ENCODE measurements around the gene UBR3.
"Not testable (repeated sequence)": the region's sequence is repeated elsewhere in the genome, so short reads cannot be mapped to it uniquely, and the experiment has no call there.

The UBR3 gene, protein sequence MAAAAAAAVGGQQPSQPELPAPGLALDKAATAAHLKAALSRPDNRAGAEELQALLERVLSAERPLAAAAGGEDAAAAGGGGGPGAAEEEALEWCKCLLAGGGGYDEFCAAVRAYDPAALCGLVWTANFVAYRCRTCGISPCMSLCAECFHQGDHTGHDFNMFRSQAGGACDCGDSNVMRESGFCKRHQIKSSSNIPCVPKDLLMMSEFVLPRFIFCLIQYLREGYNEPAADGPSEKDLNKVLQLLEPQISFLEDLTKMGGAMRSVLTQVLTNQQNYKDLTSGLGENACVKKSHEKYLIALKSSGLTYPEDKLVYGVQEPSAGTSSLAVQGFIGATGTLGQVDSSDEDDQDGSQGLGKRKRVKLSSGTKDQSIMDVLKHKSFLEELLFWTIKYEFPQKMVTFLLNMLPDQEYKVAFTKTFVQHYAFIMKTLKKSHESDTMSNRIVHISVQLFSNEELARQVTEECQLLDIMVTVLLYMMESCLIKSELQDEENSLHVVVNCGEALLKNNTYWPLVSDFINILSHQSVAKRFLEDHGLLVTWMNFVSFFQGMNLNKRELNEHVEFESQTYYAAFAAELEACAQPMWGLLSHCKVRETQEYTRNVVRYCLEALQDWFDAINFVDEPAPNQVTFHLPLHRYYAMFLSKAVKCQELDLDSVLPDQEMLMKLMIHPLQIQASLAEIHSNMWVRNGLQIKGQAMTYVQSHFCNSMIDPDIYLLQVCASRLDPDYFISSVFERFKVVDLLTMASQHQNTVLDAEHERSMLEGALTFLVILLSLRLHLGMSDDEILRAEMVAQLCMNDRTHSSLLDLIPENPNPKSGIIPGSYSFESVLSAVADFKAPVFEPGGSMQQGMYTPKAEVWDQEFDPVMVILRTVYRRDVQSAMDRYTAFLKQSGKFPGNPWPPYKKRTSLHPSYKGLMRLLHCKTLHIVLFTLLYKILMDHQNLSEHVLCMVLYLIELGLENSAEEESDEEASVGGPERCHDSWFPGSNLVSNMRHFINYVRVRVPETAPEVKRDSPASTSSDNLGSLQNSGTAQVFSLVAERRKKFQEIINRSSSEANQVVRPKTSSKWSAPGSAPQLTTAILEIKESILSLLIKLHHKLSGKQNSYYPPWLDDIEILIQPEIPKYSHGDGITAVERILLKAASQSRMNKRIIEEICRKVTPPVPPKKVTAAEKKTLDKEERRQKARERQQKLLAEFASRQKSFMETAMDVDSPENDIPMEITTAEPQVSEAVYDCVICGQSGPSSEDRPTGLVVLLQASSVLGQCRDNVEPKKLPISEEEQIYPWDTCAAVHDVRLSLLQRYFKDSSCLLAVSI (N-terminal part only)

DNA sequence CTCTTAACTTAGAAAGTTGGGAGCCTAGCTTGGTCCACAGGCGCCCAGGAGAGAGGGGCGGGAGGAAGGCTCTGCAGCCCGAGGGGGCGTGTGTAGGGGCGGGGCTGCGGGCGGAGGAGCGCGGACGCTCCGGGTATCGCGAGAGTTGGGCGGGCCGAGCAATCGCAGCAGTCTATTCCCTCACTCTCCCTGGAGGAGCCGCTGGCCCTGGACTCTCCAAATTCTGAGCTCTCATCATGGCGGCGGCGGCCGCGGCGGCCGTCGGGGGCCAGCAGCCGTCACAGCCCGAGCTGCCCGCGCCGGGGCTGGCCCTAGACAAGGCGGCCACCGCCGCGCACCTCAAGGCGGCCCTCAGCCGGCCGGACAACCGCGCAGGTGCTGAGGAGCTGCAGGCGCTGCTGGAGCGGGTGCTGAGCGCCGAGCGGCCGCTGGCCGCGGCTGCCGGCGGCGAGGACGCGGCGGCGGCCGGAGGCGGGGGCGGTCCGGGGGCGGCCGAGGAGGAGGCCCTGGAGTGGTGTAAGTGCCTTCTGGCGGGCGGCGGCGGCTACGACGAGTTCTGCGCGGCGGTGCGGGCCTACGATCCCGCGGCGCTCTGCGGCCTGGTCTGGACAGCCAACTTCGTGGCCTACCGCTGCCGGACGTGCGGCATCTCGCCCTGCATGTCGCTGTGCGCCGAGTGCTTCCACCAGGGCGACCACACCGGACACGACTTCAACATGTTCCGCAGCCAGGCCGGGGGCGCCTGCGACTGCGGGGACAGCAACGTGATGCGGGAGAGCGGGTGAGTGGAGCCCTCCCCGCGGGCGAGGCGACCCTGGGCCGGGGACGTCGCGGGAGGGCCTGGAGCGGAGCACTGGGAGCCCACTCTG lies at the start of gene UBR3:
TSS of gene UBR3 (plus strand) at position 183 of the 869 bp plus-strand sequence. CDS start at position 237, 54 bp downstream.
- peak; percentile 83 for DNase-seq

DNA sequence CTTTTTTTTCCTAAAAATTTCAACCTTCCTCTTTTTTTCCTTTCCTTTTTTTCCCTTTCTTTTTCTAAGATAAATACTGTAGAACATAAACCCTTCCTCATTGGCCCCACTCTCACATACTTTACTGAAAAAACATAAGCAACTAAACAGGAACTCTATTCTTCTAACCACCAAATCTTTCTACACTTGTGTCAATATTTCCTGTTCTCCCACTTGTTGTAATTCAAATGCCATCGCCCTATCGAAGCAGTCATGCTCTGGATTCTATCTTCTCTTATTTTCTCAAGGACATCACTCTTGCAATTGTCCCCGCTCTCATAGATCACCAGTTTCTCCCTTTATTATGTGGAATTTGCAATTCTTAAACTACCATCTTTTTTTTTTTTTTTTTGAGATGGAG lies 48.8 kb upstream of the UBR3 start:
- no peak for DNase-seq

DNA sequence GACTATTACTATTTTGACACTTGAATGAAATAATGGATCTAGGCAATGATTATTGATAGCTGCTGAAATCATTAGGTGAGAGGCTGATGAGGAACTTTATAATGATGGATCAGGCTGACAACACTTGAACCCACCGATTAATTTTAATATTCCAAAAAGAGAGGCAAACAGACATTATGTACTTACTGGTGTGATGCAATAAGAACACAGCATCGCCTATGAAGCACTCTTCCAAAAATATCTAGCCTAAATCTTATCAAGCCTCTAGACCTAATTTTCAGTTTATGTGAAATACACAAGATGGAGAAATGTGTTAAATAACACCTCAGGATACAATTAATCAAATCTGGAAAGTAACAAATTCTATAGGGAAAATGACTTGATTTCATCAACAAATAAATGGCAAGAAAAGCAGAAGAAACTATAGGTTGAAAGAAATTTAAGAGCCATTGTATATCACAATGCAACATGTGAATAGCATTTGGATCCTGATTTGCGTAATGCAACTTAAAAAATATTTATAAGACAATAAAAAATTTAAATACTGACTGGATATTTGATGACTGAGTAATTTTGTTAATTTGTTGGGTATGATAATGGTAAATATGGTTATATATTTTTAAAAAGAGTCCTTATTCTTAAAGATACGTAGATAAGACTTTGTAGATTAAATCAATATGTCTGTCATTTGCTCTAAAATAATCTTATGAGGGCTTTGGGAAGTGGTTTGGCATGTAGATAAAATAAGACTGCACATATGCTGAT lies 45.8 kb upstream of the UBR3 start:
- DNase-seq = no peak

DNA sequence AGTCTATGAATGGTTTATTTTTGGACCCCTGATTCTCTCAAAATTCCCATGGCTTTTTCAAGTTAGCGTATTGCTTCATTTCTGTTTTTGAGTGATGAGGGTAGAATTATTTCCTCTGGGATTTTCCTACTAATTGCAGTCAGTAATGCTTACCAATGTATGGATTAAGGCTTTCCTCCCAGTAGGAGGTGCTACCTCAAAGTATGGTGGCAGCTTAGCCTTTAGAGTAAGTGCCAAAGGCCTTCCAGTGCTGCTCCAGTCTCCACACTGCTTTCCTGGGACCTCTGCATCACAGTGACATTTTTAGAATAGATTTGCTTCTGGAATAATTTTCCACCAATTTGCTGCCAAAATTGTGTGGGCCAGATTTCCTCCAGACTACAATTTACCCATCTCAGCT lies 44.7 kb upstream of the UBR3 start:
- no peak for DNase-seq

DNA sequence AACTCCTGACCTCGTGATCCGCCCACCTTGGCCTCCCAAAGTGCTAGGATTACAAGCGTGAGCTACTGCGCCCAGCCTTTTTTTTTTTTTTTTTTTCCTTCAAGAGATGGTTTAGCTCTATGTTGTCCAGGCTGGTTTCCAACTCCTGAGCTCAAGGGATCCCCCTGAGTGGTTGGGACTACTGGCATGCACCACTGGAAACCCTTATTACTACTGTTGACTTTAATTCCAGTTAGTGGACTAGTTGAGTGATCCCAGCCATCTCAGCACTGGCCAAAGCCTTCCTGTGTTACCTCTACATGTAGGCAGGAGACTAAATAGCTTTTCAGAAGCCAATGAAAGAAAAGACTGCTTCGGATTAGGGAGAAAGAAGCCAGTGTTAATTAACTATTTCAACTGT lies 36.7 kb upstream of the UBR3 start:
- no peak for DNase-seq

DNA sequence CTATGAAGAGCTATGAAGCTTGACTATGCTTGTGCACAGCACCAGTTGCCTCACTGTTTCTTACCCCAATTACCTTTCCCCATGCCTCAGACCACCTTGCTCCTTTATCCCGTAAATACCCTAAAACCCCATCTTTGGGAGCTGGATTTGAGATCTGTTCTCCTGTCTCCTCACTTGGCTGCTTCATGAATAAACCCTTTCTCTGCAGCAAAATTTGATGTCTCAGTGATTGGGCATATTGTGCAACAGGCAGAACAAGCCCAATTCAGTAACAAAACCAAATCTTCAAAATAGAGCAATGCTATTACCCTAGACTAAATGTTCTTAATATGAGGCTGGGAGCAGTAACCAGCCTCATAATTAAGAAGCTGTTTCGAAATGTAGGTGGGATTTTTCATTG lies 32.1 kb upstream of the UBR3 start:
- no peak for DNase-seq

DNA sequence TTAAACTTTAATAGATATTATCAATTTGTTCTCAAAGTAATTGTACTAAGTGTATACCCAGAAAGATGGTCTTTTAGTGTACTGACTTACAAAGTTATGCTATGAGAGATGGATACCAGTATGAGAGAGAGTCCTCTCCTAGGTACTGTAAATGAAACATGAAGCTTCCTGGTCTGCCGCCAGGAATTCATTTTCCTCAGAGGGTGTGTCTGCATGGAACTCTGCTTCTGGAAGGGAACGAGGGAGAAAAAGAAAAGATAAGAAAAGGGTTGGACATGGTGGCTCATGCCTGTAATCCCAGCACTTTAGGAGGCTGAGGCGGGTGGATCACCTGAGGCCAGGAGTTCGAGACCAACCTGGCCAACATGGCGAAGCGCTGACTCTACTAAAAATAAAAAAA lies 30.8 kb upstream of the UBR3 start:
- no peak for DNase-seq

DNA sequence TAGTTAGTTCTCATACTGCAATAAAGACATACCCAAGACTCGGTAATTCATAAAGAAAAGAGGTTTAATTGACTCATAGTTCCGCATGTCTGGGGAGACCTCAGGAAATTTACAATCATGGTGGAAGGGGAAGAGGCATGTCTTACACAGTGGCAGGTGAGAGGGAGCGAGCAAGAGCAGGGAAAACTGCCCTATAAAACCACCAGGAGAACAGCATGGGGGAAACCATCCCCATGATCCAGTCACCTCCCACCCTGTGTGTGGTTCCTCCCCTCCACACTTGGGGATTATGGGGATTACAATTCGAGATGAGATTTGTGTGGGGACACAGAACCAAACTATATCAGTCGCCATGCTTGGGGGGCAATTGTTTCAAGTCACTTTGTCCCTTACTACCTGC lies 29.7 kb upstream of the UBR3 start:
- DNase-seq = no peak

DNA sequence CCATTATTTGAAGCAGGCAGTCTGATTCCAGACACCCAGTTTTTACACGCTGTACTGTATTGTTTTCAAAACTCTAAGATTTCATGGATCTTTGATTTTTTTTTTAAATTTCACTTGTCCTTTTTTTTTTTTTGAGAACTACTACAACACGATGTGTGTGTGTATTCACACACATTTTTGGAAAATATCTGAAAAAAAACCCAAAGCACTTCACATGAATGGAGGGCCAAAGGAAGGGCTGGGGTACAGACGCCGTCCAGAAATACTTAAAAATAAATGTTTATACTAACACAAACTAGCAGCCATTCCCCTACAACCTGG lies 28.9 kb upstream of the UBR3 start:
- no peak for DNase-seq

DNA sequence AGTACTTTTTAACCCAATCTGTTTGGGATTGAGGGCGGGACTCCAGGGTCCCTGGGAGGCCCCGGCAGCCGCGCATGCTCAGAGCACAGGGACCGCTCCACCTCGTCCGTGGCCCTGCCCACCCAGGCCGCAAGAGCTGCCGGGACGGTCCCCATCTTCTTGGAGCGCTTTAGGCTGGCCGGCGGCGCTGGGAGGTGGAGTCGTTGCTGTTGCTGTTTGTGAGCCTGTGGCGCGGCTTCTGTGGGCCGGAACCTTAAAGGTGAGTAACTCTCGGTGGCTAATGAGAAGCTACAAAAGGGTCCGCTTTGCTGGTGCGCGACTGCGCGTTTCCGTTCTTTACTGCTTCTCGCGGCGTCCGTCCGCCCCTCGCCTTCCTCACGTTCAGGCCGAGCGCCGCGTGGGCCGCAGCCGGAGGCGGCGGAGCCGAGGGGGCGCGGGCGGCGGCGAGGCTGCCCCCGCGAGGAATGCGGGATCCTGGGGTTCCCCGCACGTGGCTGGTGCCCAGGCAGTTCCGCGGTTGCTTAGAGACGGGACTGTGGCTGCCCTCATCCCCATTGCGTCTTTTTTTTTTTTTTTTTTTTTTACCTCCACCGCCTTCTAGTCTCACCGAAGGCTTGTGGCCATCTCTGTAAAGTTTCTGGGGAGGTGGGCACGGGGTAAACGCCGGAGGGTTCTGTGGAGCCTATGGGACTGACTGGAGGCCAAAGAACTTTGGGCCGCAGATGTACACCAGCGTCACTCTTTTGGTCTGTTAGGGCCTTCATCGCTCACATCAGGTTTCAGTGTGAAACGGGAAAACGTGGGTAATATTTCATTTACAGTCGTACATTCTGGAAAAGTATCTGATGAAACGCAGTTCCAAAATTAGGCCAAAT lies 28.3 kb upstream of the UBR3 start, which contains the start of gene SSB:
TSS of gene SSB (plus strand) at position 154 of the 875 bp plus-strand sequence. CDS start 2,090 bp downstream, outside the sequence.
- peak; percentile 87 for DNase-seq

DNA sequence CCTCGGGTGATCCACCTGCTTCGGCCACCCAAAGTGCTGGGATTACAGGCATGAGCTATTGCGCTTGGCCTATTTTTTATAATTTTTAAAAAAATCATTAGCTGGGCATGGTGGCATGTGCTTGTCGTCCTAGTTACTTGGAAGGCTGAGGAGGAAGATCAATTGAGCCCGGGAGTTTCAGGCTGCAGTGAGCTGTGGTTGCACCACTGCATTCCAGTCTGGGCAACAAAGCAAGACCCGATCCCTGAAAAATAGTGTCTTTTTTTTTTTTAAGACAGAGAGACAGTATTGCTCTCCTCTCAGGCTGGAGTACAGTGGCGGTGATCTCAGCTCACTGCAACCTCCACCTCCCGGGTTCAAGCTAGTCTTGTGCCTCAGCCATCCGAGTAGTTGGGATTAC lies 23.8 kb upstream of the UBR3 start:
- DNase-seq = no peak

DNA sequence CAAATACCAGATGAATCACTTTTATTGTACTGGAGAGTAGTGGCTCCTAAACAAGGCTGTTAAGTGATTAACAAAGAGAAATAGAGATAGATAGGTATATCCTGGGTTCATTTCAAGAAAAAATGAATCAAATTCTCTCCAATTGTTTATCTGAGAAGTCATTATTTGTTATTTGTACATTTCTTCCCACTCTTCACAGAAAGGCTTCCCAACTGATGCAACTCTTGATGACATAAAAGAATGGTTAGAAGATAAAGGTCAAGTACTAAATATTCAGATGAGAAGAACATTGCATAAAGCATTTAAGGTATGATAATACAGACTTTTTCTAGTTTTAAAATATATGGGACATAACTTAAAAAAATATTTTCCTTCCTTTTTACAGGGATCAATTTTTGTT lies 20.7 kb upstream of the UBR3 start:
- no peak for DNase-seq

DNA sequence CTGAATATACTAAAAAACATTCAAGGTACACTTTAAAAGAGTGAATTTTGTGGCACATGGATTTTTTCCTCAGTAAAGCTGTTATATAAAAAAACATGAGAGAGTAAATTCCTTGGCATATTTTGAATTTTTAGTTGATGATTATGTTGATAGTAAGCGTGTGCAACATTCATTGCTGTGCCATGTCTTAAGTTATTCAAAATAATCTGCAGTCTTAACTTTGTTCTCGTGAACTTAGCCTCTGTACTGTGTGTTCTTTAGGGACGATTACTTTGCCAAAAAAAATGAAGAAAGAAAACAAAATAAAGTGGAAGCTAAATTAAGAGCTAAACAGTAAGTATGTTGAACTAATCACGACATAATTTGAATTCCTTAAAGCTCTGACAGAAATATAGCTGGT lies 19.0 kb upstream of the UBR3 start:
- DNase-seq = no peak

DNA sequence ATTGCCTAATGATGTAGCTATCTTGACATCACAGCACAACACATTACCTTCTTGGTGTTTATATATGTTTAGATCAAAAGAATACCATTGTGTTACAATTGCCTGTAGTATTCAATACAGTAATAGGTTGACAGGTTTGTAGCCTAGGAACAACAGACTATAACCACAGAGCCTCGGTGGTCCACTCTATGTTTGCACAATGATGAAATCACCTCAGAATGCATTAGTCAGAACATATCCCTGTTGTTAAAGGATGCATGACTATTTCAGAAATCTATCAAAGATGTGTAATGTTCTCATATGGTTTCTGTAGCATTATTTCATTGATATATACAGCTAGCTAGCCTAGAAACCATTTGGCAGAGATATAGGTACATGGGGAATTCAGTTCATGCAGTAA lies 11.4 kb upstream of the UBR3 start:
- no peak for DNase-seq

DNA sequence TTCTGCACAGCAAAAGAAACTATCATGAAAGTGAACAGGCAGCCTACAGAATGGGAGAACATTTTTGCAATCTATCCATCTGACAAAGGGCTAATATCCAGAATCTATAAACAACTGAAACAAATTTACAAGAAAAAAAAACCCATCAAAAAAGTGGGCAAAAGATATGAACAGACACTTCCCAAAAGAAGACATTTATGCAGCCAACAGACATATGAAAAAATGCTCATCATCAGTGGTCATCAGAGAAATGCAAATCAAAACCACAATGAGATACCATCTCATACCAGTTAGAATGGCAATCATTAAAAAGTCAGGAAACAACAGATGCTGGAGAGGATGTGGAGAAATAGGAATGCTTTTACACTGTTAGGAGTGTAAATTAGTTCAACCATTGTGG lies 10.3 kb upstream of the UBR3 start:
- not testable (repeated sequence) for DNase-seq

DNA sequence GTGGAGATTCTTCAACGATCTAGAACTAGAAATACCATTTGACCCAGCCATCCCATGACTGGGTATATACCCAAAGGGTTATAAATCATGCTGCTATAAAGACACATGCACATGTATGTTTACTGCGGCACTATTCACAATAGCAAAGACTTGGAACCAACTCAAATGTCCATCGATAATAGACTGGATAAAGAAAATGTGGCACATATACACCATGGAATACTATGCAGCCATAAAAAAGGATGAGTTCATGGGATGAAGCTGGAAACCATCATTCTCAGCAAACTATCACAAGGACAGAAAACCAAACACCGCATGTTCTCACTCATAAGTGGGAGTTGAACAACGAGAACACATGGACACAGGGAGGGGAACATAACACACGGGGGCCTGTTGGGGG lies 9.9 kb upstream of the UBR3 start:
- not testable (repeated sequence) for DNase-seq

DNA sequence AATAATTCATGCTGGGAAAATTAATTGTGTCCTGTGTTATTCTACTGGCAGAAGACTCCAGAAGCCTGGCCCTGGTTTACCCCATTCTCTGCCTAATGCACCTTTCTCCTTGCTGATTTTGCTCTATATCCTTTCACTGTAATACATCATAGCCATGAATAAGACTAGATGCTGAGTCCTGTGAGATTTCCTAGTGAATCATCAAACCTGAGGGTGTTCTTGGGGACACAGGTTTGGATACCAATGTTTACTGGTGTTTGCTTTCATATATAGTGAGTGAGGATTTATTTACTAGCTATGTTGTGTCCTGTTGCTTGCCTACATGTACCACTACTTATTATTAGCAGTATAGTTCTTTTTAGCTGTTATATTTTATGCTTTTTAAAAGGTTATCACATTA lies 9.0 kb upstream of the UBR3 start:
- DNase-seq = no peak

DNA sequence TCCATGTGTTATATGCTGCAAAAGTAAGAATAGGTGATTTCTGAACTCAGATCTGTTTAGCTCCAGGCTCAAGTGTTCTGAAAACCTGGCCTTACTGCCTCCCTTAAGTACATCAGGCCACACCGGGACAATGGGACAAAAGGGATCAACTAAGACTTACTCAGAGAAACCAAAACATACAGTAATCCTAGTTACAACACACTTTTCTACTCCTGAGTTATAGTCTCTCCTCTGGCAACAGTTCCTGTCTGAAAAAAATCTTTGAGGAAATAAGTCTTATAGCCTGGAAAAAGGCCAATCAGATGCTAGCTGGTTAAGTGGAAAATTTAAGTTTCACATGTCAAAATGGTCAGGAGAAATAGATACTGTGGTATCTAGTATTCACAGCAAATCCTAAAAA lies 8.1 kb upstream of the UBR3 start:
- peak; percentile 21 for DNase-seq

DNA sequence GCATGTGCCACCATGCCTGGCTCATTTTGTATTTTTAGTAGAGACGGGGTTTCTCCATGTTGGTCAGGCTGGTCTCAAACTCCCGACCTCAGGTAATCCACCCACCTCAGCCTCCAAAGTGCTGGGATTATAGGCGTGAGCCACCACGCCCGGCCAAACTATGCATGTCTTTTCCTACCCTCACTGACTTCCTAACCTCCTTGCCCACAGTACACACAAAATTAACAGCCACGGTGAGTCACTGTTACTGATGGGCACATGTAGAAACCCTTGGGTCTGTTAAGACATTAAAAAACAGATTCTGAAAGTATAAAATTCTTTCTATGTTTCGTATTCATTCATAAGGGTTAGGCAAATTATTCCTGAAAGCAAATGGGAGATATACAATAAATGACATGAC lies 7.2 kb upstream of the UBR3 start:
- DNase-seq = not testable (repeated sequence)

DNA sequence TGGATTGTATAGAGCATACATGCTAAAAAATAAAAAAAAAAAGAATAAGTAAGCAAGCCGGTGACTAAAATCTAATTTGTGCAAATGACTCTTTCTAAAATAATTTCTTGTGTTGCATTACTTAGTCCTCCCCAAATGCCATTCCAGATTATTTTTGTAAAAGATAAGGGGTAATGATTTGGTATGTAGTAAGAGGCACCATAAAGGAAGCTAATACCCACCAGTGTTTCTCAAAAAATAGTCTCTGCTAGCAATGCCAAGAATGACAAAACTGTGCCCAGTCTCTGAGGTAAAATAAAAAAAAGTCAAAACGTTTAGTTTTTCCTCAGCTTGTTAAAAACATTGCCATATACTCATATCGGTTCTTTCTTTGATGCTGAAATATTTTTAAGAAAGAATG lies 5.2 kb upstream of the UBR3 start:
- no peak for DNase-seq
